MCF 10A (cell line): ENCODE measurements around the gene PTGES3. TPM values are rescaled to one million over a fixed set of nuclear protein-coding genes. Genes with fewer than 3 reads are reported as not detected.

Experiments used
- BruUV-seq: library from RNA; stranded (reverse); fragments of 400-500 nt; replicated peaks from 2 replicates; lab custom pipeline; 2021; lab: Mats Ljungman, UMichigan
- CTCF ChIA-PET: fragments of 300-600 bp; sonication (Branson Sonifier 250); formaldehyde crosslinking; extraction: SDS; loops from one replicate; lab custom pipeline; 2021; ENCODE audit warnings: antibody characterized with exemption, inconsistent platforms; lab: Yijun Ruan, JAX
- POLR2A ChIA-PET: fragments of 300-600, 350-650 bp; sonication (Branson Sonifier 250); formaldehyde crosslinking; extraction: SDS; loops from one replicate; lab custom pipeline; 2020; ENCODE audit warnings: antibody characterized with exemption, inconsistent platforms; lab: Yijun Ruan, JAX
- DNase-seq: peaks from one replicate; pipeline ENCODE4 v3.0.0-alpha.2; 2018; ENCODE audit not compliant: unreplicated experiment
- H3K27ac Mint-ChIP-seq: one replicate; pipeline ENCODE4 v1.8.0; 2022; ENCODE audit warnings: mild to moderate bottlenecking, low read depth, mixed read lengths; ENCODE audit not compliant: unreplicated experiment
- H3K27me3 Mint-ChIP-seq: one replicate; pipeline ENCODE4 v1.8.0; 2022; ENCODE audit warnings: mixed read lengths; ENCODE audit not compliant: insufficient read depth, unreplicated experiment
- H3K36me3 Mint-ChIP-seq: one replicate; pipeline ENCODE4 v1.8.0; 2022; ENCODE audit warnings: mild to moderate bottlenecking, moderate library complexity, mixed read lengths; ENCODE audit not compliant: insufficient read depth, unreplicated experiment
- H3K4me1 Mint-ChIP-seq: one replicate; pipeline ENCODE4 v1.8.0; 2022; ENCODE audit warnings: mixed read lengths; ENCODE audit not compliant: insufficient read depth, unreplicated experiment
- H3K4me3 Mint-ChIP-seq: one replicate; pipeline ENCODE4 v1.8.0; 2022; ENCODE audit warnings: mild to moderate bottlenecking, moderate library complexity, mixed read lengths; ENCODE audit not compliant: unreplicated experiment
- H3K9me3 Mint-ChIP-seq: one replicate; pipeline ENCODE4 v1.8.0; 2022; ENCODE audit warnings: mixed read lengths; ENCODE audit not compliant: unreplicated experiment
- intact Hi-C: fragments of 100-400 bp; cut with micrococcal nuclease; formaldehyde crosslinking; loops from 2 replicates; pipeline ENCODE4 v1.14.1; 2022
- total RNA-seq: library from RNA; stranded (reverse); gene quantifications from 2 replicates; pipeline ENCODE4 v1.2.3, GENCODE V29; 2022
- TF ChIP-seq, protein P1 (sequence below): fragments of 200-600 bp; IDR thresholded peaks from one replicate; pipeline ENCODE4 v1.8.0; 2022; ENCODE audit warnings: antibody characterized with exemption, mild to moderate bottlenecking; ENCODE audit not compliant: unreplicated experiment

Gene PTGES3
- total RNA-seq, 1 experiment from 2014 or later, result 228 TPM

DNA sequence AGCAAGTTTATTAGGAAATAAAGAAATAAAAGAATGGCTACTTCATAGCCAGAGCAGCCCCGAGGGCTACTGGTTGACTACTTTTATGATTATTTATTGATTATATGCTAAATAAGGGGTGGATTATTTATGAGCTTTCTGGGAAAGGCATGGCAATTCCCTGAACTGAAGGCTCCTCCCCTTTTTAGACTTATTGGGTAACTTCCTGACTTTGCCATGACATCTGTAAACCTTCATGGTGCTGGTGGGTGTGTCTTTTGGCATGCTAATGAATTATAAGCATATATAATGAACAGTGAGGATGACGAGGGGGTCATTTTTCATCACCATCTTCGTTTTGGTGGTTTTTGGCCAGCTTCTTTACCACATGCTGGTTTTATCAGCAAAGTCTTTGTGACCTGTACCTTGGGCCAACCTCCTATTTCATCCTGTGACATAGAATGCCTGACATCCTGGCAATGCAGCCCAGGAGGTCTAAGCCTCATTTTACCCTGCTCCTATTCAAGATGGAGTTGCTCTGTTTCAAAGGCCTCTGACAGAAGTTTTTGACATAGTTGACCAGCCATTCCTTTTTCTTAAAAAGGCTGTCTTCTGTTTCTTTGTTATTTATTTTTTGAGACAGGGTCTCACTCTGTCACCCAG lies 11.1 kb upstream of the PTGES3 start:
- Mint-ChIP-seq H3K9me3 (no peaks in the 10 kb centered on the region), H3K36me3 (no peaks in the 10 kb centered on the region), H3K27me3 (no peaks in the 10 kb centered on the region), H3K4me3 (no peak overlapping the region), H3K27ac (no peak overlapping the region), H3K4me1 (no peaks in the 10 kb centered on the region)
- intact Hi-C loops, result no loop called here
- no TSS peak for BruUV-seq
- no peak for DNase-seq
- TF ChIP-seq, protein P1, sequence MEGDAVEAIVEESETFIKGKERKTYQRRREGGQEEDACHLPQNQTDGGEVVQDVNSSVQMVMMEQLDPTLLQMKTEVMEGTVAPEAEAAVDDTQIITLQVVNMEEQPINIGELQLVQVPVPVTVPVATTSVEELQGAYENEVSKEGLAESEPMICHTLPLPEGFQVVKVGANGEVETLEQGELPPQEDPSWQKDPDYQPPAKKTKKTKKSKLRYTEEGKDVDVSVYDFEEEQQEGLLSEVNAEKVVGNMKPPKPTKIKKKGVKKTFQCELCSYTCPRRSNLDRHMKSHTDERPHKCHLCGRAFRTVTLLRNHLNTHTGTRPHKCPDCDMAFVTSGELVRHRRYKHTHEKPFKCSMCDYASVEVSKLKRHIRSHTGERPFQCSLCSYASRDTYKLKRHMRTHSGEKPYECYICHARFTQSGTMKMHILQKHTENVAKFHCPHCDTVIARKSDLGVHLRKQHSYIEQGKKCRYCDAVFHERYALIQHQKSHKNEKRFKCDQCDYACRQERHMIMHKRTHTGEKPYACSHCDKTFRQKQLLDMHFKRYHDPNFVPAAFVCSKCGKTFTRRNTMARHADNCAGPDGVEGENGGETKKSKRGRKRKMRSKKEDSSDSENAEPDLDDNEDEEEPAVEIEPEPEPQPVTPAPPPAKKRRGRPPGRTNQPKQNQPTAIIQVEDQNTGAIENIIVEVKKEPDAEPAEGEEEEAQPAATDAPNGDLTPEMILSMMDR, result no peak
- CTCF ChIA-PET, result interaction anchor here (1.2 kb wide), 1 partner anchor 62 kb away, joined by 3 read pairs; no protein-coding TSS in a partner anchor
- POLR2A ChIA-PET, result interaction anchor here (0.6 to 1.3 kb wide), 3 partner anchors 10 to 53 kb away, joined by 3 to 5 read pairs (median 4); partner anchors contain the start of gene PTGES3

DNA sequence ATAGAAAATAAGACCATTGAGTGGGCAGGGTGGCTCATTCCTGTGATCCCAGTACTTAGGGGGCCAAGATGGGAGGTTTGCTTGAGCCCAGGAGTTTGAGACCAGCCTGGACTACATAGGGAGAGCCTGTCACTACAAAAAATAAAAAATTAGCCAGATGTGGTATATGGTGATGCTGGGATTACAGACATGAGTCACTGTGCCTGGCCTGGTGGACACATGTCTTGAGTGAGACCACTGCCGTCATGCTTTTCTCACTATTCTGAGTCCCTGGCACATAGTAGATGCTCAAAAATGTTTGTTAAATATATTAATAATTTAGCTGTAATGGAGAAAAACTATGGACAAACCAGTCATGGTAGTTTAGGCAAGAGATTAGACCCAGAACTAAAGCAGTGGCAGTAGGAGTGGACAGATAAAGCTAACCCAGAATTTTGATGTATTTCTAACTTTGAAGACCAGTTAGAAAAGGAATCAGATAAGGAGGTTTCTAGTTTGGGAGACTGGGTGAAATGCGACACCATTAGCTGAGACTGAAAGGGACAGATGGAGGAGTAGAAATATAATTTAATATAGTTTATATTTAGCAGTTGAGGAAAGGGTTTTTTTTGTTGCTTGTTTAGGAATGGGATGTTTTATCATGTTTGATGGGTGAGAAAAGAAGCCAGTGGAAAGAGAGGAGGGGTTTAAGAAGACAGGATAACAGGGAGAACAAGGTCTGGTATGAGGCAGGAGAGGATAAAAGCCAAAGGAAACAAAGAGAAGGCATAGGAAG lies 7.4 kb upstream of the PTGES3 start:
- no peak for DNase-seq
- H3K4me3 Mint-ChIP-seq, result no peak overlapping the region
- ChIA-PET CTCF (no interaction called here), POLR2A (interaction anchor here (1.0 to 1.6 kb wide), 2 partner anchors 30 to 335 kb away, joined by 3 to 6 read pairs; partner anchors contain the start of genes NACA and STAT2)
- intact Hi-C loops, result no loop called here
- H3K27ac Mint-ChIP-seq, result no peak overlapping the region
- TF ChIP-seq, protein P1, result no peak
- H3K36me3 Mint-ChIP-seq, result no peaks in the 10 kb centered on the region
- H3K4me1 Mint-ChIP-seq, result no peaks in the 10 kb centered on the region
- H3K9me3 Mint-ChIP-seq, result no peaks in the 10 kb centered on the region
- H3K27me3 Mint-ChIP-seq, result no peaks in the 10 kb centered on the region
- BruUV-seq, result no TSS peak

DNA sequence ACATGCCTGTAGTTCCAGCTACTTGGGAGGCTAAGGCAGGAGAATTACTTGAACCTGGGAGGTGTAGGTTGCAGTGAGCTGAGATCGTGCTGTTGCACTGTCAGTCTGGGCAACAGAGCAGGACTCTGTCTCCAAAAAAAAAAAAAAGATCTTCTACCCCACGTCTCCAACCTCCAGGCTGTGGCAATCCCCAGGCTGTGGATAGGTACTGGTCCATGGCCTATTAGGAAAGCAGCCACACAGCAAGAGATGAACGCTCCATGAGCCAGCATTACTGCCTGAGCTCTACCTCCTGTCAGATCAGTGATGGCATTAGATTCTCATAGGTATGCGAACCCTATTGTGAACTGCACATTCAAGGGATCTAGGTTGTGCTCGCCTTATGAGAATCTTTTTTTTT lies 6.1 kb upstream of the PTGES3 start:
- Mint-ChIP-seq H3K36me3 (no peaks in the 10 kb centered on the region), H3K4me3 (no peak overlapping the region), H3K9me3 (no peaks in the 10 kb centered on the region), H3K4me1 (no peaks in the 10 kb centered on the region), H3K27me3 (no peaks in the 10 kb centered on the region), H3K27ac (no peak overlapping the region)
- no peak for DNase-seq
- TF ChIP-seq, protein P1, result no peak
- ChIA-PET CTCF (no interaction called here), POLR2A (interaction anchor here (1.2 kb wide), 1 partner anchor 9 kb away, joined by 3 read pairs; no protein-coding TSS in a partner anchor)
- intact Hi-C loops, result no loop called here
- BruUV-seq, result no TSS peak

DNA sequence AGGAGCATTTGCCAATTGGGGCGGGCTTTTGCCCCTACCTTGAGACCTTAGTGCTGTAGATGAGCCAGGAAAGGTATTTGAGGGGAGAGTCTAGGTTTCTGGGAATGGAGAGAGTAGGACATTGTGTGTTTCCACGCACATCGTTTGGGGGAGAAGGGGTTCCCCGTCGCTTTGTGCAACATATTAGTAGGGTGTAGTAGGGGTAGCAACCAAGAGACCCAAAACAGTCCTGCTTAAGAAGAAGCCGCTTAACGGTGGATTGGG lies 694 bp upstream of the PTGES3 start:
- Mint-ChIP-seq H3K36me3 (peaks cover 39% of the 10 kb centered on the region), H3K4me3 (peak overlapping the region; percentile 89), H3K9me3 (no peaks in the 10 kb centered on the region), H3K27me3 (no peaks in the 10 kb centered on the region), H3K4me1 (peaks cover 5% of the 10 kb centered on the region), H3K27ac (peak overlapping the region; percentile 97)
- TSS peak; percentile 97 for BruUV-seq
- ChIA-PET POLR2A (interaction anchor here (0.5 to 8.2 kb wide), 32 partner anchors 10 to 936 kb away, joined by 3 to 181 read pairs (median 4); partner anchors contain the start of genes ATP5F1B, BAZ2A, NACA and NEMP1), CTCF (interaction anchor here (1.5 to 2.3 kb wide), 2 partner anchors 21 to 52 kb away, joined by 5 to 9 read pairs; no protein-coding TSS in a partner anchor)
- TF ChIP-seq, protein P1, result no peak
- no peak for DNase-seq
- intact Hi-C loops, result loop anchor here (1.0 kb wide), 1 partner anchor 37 kb away; the partner anchor contains the start of gene NACA
